ENCODE measurements around the gene TCEANC.

GRCh38 chrX:13711141-13711540 is 58.2 kb downstream of the TCEANC start:
- TF ChIP-seq CTCF (IDR thresholded peaks at IDR 0.05) = no peak
- no peak for TF ChIP-seq POLR2A (IDR thresholded peaks at IDR 0.05)

Data from esophagus squamous epithelium (tissue), 4 donors.